Activated CD8-positive, alpha-beta T cell treated with anti-CD3 and anti-CD28 coated beads for 36 hours (primary cell): Measurements from ENCODE around the gene RFX3. TPM values are rescaled to one million over a fixed set of nuclear protein-coding genes. Genes with fewer than 3 reads are reported as not detected.

ENCODE experiments used
- ATAC-seq: fragments of 200-7000 bp; cut with Tn5 transposase; one replicate; pipeline ENCODE4 v1.10.0; 2021; ENCODE audit warnings: mild to moderate bottlenecking, moderate library complexity
- CTCF ChIA-PET: fragments of 350-600 bp; sonication (Branson Sonifier 250); formaldehyde crosslinking; loops from one replicate; lab custom pipeline; 2021; ENCODE audit warnings: antibody characterized with exemption; lab: Charles Lee
- POLR2A ChIA-PET: fragments of 350-600 bp; sonication (Branson Sonifier 250); formaldehyde crosslinking; loops from one replicate; lab custom pipeline; 2021; ENCODE audit warnings: antibody characterized with exemption; lab: Charles Lee
- DNase-seq: peaks from one replicate; pipeline ENCODE4 v3.0.0-alpha.2; 2020
- H3K27ac Mint-ChIP-seq: one replicate; pipeline ENCODE4 v1.8.0; 2021; ENCODE audit warnings: mild to moderate bottlenecking, mixed read lengths
- H3K27me3 Mint-ChIP-seq: one replicate; pipeline ENCODE4 v1.8.0; 2021; ENCODE audit warnings: mixed read lengths
- H3K36me3 Mint-ChIP-seq: one replicate; pipeline ENCODE4 v1.8.0; 2021; ENCODE audit warnings: low read depth, mixed read lengths
- H3K4me1 Mint-ChIP-seq: one replicate; pipeline ENCODE4 v1.8.0; 2021; ENCODE audit warnings: low read depth, mixed read lengths
- H3K4me3 Mint-ChIP-seq: one replicate; pipeline ENCODE4 v1.8.0; 2021; ENCODE audit warnings: mild to moderate bottlenecking, moderate library complexity, mixed read lengths
- H3K9me3 Mint-ChIP-seq: one replicate; pipeline ENCODE4 v1.8.0; 2021; ENCODE audit warnings: mixed read lengths
- intact Hi-C: fragments of 100-400 bp; cut with micrococcal nuclease; formaldehyde crosslinking; loops from one replicate; pipeline ENCODE4 v1.10.0; 2022
- total RNA-seq, 2 experiments: library from RNA; stranded (reverse); gene quantifications; one replicate each; pipeline ENCODE4 v1.2.3, GENCODE V29; 2021
- TF ChIP-seq, protein P1 (sequence below): fragments of 200-600 bp; IDR thresholded peaks from one replicate; pipeline ENCODE4 v1.8.0; 2022; ENCODE audit warnings: antibody characterized with exemption, mild to moderate bottlenecking

RFX3 gene
- total RNA-seq, 2 experiments from 2014 or later = 10.3 to 12.3 TPM

DNA sequence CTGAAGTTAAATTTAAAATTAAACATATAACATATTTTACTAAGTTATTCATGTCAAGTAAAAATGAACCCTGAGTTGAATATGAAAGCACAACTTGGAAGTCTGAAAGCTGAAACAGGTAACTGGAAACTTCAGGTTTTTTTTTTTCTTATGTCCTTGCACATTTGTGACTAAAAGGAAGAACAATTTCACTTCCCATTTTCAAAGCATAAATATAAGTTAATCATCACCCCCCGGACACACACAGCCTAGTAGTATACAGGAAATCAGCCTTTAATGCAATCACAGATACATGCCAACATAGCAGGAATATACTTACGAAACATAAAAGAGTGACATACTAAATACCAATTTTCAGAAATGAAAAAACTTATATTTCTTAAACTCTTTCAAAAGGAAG is 225.9 kb downstream of the RFX3 start:
- DNase-seq (no peak), ATAC-seq (no peak)
- H3K27ac Mint-ChIP-seq = peak overlapping the region; percentile 17
- H3K36me3 Mint-ChIP-seq = peaks cover 13% of the 10 kb centered on the region
- peaks cover 3% of the 10 kb centered on the region for H3K9me3 Mint-ChIP-seq
- CTCF ChIA-PET = no interaction called here
- POLR2A ChIA-PET = no interaction called here
- H3K4me3 Mint-ChIP-seq = no peak overlapping the region
- H3K4me1 Mint-ChIP-seq = peaks cover 14% of the 10 kb centered on the region
- intact Hi-C loops = no loop called here
- TF ChIP-seq, protein P1, sequence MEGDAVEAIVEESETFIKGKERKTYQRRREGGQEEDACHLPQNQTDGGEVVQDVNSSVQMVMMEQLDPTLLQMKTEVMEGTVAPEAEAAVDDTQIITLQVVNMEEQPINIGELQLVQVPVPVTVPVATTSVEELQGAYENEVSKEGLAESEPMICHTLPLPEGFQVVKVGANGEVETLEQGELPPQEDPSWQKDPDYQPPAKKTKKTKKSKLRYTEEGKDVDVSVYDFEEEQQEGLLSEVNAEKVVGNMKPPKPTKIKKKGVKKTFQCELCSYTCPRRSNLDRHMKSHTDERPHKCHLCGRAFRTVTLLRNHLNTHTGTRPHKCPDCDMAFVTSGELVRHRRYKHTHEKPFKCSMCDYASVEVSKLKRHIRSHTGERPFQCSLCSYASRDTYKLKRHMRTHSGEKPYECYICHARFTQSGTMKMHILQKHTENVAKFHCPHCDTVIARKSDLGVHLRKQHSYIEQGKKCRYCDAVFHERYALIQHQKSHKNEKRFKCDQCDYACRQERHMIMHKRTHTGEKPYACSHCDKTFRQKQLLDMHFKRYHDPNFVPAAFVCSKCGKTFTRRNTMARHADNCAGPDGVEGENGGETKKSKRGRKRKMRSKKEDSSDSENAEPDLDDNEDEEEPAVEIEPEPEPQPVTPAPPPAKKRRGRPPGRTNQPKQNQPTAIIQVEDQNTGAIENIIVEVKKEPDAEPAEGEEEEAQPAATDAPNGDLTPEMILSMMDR = no peak
- no peaks in the 10 kb centered on the region for H3K27me3 Mint-ChIP-seq

DNA sequence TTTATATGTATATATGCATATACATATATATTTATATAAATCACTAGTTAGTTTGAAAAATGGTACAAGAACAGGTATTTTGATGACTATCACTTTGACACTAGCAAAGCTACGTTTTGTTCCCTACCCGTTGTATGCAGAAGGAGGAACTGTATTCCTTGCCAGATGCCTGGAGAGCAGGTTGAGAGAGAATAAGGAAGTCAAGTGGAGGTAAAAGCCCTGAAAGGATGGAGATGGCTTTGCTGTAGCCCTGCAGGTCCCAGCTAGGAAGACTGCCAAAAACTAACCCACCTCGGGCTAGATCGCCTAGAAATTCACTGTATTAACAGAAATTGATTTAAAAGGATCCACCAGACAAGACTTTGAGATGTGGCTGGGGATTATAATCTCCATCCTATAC is 229.3 kb downstream of the RFX3 start:
- H3K27ac Mint-ChIP-seq = no peak overlapping the region
- DNase-seq = no peak
- ChIA-PET CTCF (interaction anchor here (1.9 kb wide), 1 partner anchor 145 kb away, joined by 6 read pairs; no protein-coding TSS in a partner anchor), POLR2A (interaction anchor here (0.5 kb wide), 1 partner anchor 178 kb away, joined by 3 read pairs; no protein-coding TSS in a partner anchor)
- peaks cover 20% of the 10 kb centered on the region for H3K36me3 Mint-ChIP-seq
- H3K4me3 Mint-ChIP-seq = no peak overlapping the region
- TF ChIP-seq, protein P1 = no peak
- no peaks in the 10 kb centered on the region for H3K9me3 Mint-ChIP-seq
- peaks cover 8% of the 10 kb centered on the region for H3K4me1 Mint-ChIP-seq
- intact Hi-C loops = no loop called here
- ATAC-seq = no peak
- H3K27me3 Mint-ChIP-seq = no peaks in the 10 kb centered on the region

DNA sequence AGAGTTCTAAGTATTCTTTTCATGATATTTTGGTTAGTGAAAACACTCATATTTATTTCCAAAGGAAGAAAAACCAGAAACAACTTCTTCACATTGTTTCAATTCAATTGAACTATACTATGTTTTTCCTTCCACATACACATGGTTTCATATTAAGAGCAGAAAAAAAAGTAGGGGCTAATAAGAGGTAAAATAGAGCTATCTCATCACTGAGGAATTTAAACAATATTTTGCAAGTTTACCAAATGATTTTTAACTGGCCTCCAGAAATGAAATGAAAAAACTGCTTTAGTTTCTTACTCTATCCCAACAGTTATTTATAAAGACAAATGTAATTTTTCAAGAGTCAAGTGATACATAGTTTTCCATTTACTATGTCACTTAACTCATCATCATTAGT is 233.5 kb downstream of the RFX3 start:
- CTCF ChIA-PET = interaction anchor here (1.4 kb wide), 1 partner anchor 51 kb away, joined by 3 read pairs; no protein-coding TSS in a partner anchor
- ATAC-seq = no peak

DNA sequence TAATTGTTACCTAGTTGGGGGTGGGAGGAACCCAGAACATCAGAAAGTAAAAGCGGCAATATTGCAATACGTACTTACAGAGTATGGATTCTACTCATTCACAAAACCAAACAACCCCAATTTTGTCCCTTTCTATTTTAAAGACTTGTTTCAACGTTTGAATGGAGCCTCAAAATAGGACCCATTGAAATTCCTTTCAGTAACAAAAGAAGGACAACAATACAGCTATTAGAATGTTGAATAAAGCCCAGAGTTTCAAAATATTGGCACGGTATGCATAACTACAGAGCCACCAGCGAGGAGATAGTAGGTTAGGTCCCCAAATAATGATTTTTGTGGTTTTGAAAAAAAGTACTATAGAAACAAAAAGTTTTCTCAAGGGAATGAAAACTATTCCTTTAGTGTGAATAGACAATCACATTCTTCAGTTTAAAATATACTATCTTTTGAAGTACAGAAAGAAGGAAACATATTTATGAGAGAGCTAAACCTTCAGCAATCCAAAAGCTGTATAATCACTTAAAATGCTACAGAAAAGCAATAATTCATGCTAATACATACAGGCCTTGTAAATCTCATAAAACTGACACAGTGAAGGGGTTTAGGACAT is 235.5 kb downstream of the RFX3 start:
- ChIA-PET CTCF (interaction anchor here (0.6 kb wide), 1 partner anchor 28 kb away, joined by 3 read pairs; no protein-coding TSS in a partner anchor), POLR2A (no interaction called here)
- no peaks in the 10 kb centered on the region for H3K4me1 Mint-ChIP-seq
- peaks cover 41% of the 10 kb centered on the region for H3K36me3 Mint-ChIP-seq
- TF ChIP-seq, protein P1 = no peak
- no peaks in the 10 kb centered on the region for H3K27me3 Mint-ChIP-seq
- no peak overlapping the region for H3K27ac Mint-ChIP-seq
- H3K4me3 Mint-ChIP-seq = no peak overlapping the region
- intact Hi-C loops = no loop called here
- H3K9me3 Mint-ChIP-seq = no peaks in the 10 kb centered on the region
- DNase-seq (no peak), ATAC-seq (no peak)

More for the DNA sequence above, 233.5 kb downstream of the RFX3 start:
- no peaks in the 10 kb centered on the region for H3K9me3 Mint-ChIP-seq
- TF ChIP-seq, protein P1 = no peak
- no peaks in the 10 kb centered on the region for H3K4me1 Mint-ChIP-seq
- no peak for DNase-seq
- intact Hi-C loops = no loop called here
- peaks cover 34% of the 10 kb centered on the region for H3K36me3 Mint-ChIP-seq
- no peak overlapping the region for H3K4me3 Mint-ChIP-seq
- H3K27ac Mint-ChIP-seq = no peak overlapping the region
- POLR2A ChIA-PET = no interaction called here
- H3K27me3 Mint-ChIP-seq = no peaks in the 10 kb centered on the region

DNA sequence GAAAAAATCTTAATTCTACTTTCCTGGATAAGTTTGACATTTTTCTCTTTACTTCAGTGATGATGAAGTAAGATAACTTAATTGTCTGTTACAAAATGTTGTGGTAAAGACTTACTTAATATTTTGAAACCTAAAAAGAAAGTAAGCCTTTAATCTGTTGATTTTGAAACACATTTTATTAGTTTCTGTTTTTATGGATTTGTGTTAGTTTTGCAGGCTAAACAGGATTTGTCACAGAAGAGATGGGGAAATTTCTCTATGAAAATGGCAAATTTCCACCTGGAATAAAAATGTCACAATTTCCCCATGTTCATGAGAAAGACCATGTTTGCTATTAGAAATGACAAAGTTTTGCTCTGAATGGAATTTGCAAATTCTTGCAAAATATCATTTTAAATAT is 237.1 kb downstream of the RFX3 start:
- no peak overlapping the region for H3K4me3 Mint-ChIP-seq
- POLR2A ChIA-PET = no interaction called here
- intact Hi-C loops = no loop called here
- no peak overlapping the region for H3K27ac Mint-ChIP-seq
- no peaks in the 10 kb centered on the region for H3K27me3 Mint-ChIP-seq
- H3K36me3 Mint-ChIP-seq = peaks cover 41% of the 10 kb centered on the region
- no peak for ATAC-seq
- CTCF ChIA-PET = no interaction called here
- H3K9me3 Mint-ChIP-seq = no peaks in the 10 kb centered on the region
- TF ChIP-seq, protein P1 = no peak
- no peaks in the 10 kb centered on the region for H3K4me1 Mint-ChIP-seq
- DNase-seq = no peak
